Measurements from ENCODE around the gene UGT1A7.
"Not testable (repeated sequence)": the region's sequence is repeated elsewhere in the genome, so short reads cannot be mapped to it uniquely, and the experiment has no call there.

The UGT1A7 gene

DNA sequence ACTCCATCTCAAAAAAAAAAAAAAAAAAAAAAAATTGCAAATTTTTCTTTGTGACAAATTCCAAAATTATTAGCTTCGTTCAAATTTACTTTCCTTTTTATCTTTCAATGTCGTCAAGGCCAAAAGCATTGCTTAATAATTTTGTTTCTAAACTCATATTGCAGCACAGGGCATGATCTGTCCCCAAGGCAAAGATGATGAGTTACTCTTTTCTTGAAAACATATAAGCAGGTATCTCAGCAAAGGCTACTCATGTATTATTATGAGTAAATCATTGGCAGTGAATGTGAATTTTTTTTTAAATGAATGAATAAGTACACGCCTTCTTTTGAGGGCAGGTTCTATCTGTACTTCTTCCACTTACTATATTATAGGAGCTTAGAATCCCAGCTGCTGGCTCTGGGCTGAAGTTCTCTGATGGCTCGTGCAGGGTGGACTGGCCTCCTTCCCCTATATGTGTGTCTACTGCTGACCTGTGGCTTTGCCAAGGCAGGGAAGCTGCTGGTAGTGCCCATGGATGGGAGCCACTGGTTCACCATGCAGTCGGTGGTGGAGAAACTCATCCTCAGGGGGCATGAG lies at the start of gene UGT1A7:
UGT1A7 (plus strand) TSS at position 381 of the 579 bp plus-strand sequence; CDS start at position 418, 37 bp downstream.
- DNase-seq: no peak

GRCh38 chr2:233636306-233636705 lies 45.4 kb upstream of the UGT1A7 start, which contains the start of gene UGT1A10:
Gene UGT1A10, plus strand, starts transcription at chr2:233636448. Its CDS starts 75 bp downstream, at chr2:233636523.
- not testable (repeated sequence) for DNase-seq

DNA sequence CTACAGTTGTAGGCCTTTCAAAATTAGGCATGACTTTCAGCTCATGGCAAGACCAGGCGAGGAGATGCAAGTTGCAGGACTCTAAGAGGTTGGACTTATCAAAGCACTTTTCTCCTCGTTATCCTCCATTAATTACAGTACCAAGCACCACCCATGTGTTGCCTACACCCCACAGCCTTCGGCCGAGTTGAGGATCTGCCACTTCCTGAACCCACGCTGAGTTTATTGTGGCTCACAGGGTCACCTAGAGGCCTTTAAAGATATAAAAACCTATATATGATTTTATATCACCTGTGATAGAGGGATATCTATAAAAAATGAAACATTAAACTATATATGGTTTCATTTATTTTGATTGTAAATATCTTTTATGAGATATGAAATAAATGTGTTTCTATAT lies 42.9 kb upstream of the UGT1A7 start:
- DNase-seq: no peak

GRCh38 chr2:233639860-233640259 lies 41.8 kb upstream of the UGT1A7 start:
- no peak for DNase-seq

DNA sequence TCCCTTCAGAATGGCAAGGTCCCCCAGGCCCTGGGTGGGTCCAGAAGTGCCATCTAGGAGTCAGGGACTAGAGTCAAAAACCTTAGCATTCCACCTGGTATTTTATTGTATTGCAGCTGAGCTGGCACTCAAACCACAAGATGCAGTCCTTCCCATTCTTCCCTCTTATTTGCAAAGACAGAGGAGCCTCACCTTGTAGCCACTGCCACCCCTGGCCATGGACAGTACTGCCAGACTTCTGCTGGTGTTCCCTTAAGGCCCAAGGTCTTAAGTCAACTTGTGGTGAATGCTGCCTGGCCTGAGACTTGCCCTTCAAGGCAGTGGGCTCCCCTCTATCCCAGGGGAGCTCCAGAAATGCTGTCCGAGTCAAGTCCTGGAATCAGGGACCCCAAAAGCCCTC lies 38.6 kb upstream of the UGT1A7 start:
- DNase-seq: no peak

GRCh38 chr2:233646033-233646432 lies 35.7 kb upstream of the UGT1A7 start:
- not testable (repeated sequence) for DNase-seq

DNA sequence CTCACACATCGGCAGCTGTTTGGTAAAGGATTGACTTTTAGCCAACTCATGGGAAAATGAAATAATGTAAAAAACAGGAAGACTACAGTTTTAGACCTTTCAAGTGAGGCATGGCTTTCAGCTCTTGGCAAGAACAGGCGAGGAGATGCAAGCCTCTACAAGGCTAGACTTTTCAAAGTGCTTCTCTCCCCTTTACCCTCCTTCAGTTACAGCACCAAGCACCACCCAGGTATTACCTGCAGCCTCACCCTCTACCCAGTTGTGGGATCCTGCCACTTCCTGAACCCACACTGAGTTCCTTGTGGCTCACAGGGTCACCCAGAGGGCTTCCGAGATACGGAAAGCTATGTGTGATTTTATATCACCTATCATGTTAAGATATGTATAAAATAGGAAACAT lies 30.7 kb upstream of the UGT1A7 start:
- no peak for DNase-seq

- no peak for DNase-seq
Measured at GRCh38 chr2:233651430-233651829, 30.3 kb upstream of the UGT1A7 start.

DNA sequence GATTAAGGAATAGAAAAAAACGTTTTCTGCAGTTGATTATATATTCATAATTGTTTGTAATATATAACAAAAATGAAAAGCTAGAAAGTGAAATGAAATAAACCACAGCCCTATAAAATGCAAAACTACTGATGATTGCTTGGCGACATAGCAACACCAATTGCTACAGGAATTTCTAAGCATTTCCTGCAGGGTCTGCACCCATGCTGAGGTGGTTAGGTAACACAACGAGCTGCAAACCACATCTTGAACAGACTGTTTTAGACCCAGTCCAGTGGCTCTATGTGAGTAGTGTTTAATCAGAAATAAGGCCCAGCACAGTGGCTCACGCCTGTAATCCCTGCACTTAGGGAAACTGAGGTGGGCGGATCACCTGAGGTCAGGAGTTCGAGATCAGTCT lies 27.2 kb upstream of the UGT1A7 start:
- no peak for DNase-seq

DNA sequence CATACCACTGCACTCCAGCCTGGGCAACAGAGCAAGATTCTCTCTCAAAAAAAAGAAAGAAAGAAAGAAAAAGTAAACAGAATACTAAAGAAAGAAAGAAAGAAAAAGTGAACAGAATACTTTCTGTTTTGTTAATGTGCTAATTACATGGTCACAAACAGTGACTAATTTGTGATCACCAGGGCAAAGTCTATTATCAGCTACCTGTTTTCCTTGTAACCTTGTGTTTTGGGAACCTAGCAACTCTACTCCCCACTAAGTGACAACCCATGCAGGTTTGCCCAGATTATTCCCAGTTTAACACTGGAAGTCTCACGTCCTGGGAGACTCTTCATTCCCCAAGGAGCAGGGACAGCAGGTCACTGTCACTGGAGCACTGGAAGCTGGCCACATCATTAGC lies 26.7 kb upstream of the UGT1A7 start:
- DNase-seq: no peak

DNA sequence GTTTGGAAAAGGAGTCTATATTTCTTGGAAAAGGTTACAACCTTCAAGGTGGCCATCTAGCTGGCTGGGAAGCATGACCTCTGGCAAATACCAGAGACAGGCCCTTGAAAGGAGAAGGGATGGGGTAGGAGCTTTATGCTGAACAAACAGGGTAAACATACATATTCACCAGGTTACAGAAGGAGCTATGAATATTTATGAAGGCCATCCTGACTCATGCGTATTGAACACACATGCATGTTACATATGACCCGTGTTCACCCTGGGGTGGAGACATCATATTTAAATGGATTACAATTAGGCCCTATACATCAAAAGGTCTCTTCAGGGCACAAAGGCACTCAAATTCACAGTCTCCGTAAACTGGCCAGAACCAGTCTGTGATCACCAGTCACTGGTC lies 25.8 kb upstream of the UGT1A7 start:
- not testable (repeated sequence) for DNase-seq

DNA sequence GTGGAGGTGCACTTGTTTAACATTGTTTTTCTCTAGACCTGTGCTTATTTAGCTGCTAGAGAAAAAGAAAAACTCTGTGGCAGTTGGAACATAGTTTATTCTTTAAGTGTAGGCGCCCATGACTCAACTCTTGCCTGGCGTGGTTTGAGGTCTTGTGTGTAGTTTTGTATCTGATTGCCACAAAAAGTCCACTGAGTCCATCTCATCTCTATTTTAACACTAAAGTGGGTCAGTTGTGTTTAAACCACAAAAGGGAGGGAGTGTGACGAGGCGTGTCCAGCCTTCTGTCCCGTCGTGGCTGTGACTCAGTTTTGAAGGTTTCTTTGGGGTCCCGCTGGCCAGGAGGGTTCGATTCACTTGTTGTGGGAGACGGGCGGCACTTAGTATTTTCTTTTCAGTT lies 25.3 kb upstream of the UGT1A7 start:
- DNase-seq: no peak

GRCh38 chr2:233658610-233659009 lies 23.1 kb upstream of the UGT1A7 start:
- DNase-seq: no peak

- DNase-seq: no peak
Measured at GRCh38 chr2:233663911-233664310, 17.8 kb upstream of the UGT1A7 start.

DNA sequence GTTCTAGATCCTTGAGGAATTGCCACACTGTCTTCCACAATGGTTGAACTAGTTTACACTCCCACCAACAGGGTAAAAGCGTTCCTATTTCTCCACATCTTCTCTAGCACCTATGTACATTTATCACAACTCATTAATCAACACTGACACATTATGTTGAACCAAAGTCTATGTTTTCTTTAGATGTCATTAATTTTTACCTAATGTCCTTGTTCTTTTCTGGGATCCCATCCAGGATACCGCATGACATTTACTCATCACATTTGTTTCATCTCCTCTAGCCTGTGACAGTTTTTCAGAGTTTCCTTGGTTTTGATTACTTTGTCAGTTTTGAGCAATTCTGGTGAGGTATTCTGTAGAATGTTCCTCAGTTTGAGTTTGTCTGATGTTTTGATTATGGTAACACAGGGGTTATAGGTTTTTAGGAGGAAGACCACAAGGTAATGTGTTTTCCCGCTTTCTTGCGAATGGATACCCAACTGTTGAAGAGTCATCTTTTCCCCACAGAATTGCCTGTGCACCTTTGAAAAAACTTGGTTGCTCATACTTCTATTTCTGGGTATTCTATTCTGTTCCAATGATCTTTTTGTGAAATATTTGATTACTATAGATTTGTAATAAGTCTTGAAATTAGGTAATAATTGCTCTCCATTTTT lies 13.0 kb upstream of the UGT1A7 start:
- no peak for DNase-seq

DNA sequence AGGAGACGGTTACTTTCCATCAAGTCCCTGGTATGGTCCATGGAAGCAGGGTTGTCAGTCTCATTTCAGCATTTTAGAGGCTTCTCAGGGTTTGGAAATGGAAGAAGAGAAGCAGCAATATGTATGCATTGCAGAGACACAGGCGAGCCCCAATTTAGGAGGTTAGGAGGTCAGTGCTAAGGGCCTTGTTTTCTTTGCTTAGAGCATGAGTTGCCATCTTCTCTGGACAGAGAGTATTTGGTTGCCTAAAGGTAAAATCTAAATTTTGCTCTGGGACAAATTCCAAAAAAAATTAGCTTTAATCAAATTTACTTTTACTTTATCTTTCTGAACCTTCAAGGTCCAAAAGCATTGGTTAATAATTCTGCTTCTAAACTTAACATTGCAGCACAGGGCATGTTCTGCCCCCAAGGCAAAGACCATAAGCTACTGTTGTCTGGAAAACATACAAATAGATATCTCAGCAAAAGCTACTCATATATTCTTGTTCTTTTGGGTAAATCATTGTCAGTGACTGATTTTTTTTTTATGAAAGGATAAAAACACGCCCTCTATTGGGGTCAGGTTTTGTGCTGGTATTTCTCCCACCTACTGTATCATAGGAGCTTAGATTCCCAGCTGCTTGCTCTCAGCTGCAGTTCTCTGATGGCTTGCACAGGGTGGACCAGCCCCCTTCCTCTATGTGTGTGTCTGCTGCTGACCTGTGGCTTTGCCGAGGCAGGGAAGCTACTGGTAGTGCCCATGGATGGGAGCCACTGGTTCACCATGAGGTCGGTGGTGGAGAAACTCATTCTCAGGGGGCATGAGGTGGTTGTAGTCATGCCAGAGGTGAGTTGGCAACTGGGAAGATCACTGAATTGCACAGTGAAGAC lies 10.2 kb upstream of the UGT1A7 start, which contains the start of gene UGT1A9:
UGT1A9 (plus strand) TSS at position 609 of the 872 bp plus-strand sequence; CDS start at position 646, 37 bp downstream.
- DNase-seq: no peak

- DNase-seq: no peak
Measured at GRCh38 chr2:233672886-233673285, 8.8 kb upstream of the UGT1A7 start.

DNA sequence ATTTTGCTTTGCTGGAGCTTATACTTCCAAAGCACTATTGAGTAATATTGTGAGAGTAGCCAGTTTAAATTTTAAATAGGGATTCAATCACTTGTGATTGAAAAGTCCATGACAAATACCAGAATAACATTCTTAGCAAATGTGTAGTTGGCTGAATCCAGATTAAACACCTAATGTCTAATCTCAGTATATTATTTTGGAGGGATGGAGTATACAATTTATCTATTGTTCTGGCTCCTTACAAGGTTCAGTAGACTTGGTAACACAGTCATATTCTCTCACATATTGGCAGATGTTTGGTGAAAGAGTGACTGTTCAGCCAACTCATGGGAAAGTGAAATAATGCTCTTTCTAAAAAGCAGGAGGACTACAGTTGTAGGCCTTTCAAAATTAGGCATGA lies 7.8 kb upstream of the UGT1A7 start:
- DNase-seq: no peak

GRCh38 chr2:233674314-233674713 lies 7.4 kb upstream of the UGT1A7 start:
- DNase-seq: no peak

DNA sequence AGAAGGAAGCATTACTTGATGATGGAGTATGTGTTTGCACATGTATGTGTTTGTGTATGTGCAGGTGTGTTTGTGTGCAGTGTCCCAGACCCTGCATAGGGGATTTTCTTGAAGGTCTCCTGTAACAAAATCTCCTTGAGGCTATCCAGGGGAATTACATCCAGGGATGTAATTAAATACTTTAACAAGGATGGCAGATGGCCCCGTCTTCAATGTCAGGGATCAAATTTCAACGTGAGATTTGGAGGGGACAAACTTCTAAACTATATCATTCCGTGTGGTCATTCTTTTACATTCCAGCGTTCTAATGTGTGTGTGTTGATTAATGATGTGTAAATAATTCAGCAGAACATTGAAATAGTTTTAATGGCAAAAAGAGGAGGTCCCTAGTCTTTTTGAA lies 6.7 kb upstream of the UGT1A7 start:
- no peak for DNase-seq

DNA sequence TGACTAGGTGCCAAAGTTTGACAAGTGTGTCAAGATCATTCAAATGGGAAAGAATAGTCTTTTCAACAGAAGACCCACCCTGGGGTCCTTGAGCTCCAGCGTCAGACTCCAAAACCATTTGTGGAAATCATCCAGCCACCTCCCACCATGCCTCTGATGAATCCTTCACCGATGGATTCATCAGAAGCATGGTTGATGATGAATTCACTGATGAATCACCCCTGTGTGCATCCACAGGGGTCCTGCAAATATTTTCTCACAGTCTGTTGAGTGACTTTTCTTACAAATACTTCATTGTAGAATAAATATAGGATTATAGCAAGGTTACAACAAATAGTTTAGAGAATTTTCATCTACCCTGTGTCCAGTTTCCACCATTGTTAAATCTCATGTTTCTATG lies 5.7 kb upstream of the UGT1A7 start:
- DNase-seq: no peak

DNA sequence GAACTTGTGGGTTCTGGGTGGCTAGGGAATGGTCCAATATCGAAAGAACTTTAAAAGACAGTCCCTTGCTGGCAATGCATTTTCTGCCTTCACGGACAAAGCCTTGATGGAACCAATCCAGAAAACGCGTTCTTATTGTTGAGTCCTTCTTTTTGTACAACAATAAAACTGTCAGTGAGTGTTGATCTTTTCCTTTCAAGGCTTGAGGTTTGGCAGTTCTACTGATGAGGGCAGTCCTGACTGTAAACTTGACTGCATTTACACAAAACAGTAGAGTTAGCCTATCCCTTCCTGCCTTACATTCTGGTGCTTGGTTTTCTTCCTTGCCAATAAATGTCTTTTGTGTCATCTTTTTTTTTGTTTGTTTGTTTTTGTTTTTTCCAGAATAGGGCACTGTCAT lies 2.5 kb upstream of the UGT1A7 start:
- no peak for DNase-seq

DNA sequence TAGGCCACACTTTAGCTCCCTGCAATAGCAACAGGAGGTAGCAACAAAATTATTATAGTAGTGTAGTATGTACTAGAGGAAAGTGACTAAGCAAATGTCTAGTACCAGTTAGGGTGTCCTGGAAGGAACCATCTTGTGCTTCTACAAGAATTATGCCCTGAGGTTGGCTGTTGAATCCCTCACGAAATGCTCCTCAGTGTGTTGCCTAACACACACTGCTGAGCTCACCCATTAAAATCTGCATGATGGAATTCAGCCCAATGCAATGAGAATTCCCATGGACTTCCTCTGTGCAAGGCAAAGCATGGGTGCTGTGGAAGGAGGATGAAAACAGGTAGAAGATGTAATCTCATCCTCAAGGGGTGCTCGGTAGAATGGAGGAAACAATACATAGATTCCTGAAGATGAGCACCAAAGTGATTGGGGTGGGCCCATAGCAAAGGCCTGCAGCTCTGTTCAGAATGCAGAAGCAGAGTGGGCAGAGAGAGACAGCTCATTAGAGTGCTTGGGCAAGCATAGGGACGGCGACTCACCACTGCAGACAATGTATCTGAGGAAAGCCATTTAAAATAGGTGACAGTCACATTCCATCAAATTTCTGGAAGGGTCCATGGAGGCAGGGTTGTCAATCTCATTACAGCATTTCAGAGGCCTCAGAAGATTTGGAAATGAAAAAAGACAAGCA lies 1.2 kb upstream of the UGT1A7 start:
- no peak for DNase-seq

Data from activated CD8-positive, alpha-beta memory T cell treated with anti-CD3 and anti-CD28 coated beads for 24 hours (primary cell).